Uterus (tissue), 2 donors: Measurements from ENCODE around the gene SKAP1.

Experiments used
- POLR2A ChIP-seq, 2 donors: fragments of 450-650 bp; IDR thresholded peaks; one replicate each; pipeline ENCODE4 v1.6.1; 2016; ENCODE audit warnings: antibody characterized with exemption in 2 of 2, mild to moderate bottlenecking in 1 of 2, moderate library complexity in 1 of 2
- TF ChIP-seq, protein P1 (sequence below), 4 experiments: fragments of 200-600 bp in 2 of 4; fragments of 450-650 bp in 2 of 4; sonication (generic) in 2 of 4; IDR thresholded peaks; one replicate each; pipeline ENCODE4 v1.5.1; 2016 to 2019; ENCODE audit warnings: antibody characterized with exemption in 4 of 4, mild to moderate bottlenecking in 2 of 4, moderate library complexity in 1 of 4

DNA sequence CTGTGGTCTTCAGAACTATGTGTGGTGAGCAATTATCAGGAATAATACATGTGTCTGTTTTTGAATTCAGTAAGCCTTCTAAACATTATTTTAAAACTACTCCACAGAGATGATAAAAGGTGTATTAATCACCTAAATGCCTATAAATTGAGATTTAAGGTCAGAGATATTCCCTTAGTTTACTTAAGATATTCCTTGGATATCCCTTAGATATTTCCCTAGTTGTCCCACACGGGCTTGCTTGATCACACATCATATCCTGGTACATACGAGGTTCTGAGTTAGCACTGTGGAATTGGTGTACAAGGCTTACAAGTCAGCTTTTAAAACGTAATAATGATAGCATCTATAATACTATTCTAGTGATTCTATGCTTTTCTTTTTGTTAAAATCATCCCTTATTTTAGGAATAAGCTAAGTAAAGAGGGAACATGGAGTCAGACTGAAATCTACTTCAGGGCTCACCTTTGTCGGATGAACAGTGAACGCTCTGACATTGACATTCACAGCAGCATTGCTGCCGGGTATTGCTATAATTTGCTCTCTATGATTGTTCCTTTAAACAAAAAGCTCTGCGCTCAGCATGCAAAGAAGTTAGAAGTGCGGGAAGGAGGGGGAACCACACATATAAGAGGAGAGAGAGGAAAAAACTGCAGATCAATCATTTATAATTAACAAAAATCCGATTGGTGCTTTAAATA, 136.5 kb downstream of the SKAP1 start:
- TF ChIP-seq, protein P1, sequence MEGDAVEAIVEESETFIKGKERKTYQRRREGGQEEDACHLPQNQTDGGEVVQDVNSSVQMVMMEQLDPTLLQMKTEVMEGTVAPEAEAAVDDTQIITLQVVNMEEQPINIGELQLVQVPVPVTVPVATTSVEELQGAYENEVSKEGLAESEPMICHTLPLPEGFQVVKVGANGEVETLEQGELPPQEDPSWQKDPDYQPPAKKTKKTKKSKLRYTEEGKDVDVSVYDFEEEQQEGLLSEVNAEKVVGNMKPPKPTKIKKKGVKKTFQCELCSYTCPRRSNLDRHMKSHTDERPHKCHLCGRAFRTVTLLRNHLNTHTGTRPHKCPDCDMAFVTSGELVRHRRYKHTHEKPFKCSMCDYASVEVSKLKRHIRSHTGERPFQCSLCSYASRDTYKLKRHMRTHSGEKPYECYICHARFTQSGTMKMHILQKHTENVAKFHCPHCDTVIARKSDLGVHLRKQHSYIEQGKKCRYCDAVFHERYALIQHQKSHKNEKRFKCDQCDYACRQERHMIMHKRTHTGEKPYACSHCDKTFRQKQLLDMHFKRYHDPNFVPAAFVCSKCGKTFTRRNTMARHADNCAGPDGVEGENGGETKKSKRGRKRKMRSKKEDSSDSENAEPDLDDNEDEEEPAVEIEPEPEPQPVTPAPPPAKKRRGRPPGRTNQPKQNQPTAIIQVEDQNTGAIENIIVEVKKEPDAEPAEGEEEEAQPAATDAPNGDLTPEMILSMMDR (IDR thresholded peaks at IDR 0.05): no peak
- no peak for TF ChIP-seq POLR2A (IDR thresholded peaks at IDR 0.05)
